Loucy (cell line): ENCODE data around the gene ALK.

Source experiments
- CTCF ChIP-seq: fragments of 200-600 bp; sonication (generic); conservative IDR thresholded peaks from 2 replicates; pipeline ENCODE4 v1.5.1; 2014; ENCODE audit warnings: mild to moderate bottlenecking, antibody characterized with exemption, low read length
- EZH2phosphoT487 ChIP-seq: fragments of 200-600 bp; IDR thresholded peaks from 2 replicates; pipeline ENCODE4 v1.6.1; 2018; ENCODE audit warnings: antibody characterized with exemption, mild to moderate bottlenecking, moderate library complexity, borderline replicate concordance

- TF ChIP-seq CTCF, result no peak
- no peak for TF ChIP-seq EZH2phosphoT487
These were observed 495.5 kb downstream of the ALK start for GRCh38 chr2:29425866-29426265.
